Measurements from ENCODE around the gene AKAP11.

AKAP11 gene

GRCh38 chr13:42348576-42348975 lies 76.6 kb downstream of the AKAP11 start:
- Histone ChIP-seq H3K9ac (ENCODE audit: low read length) (no peak overlapping the region), H3K4me3 (ENCODE audit: low read length) (no peak overlapping the region), H3K4me1 (ENCODE audit: control insufficient read depth, low read depth, low read length) (no peaks in the 10 kb centered on the region), H3K27ac (ENCODE audit: low read length) (no peak overlapping the region), H3K27me3 (ENCODE audit: control insufficient read depth, insufficient read depth, low read length) (no peaks in the 10 kb centered on the region), H3K36me3 (ENCODE audit: control insufficient read depth, low read depth, low read length) (no peaks in the 10 kb centered on the region), H3K9me3 (ENCODE audit: control insufficient read depth, low read depth, low read length) (no peaks in the 10 kb centered on the region)

DNA sequence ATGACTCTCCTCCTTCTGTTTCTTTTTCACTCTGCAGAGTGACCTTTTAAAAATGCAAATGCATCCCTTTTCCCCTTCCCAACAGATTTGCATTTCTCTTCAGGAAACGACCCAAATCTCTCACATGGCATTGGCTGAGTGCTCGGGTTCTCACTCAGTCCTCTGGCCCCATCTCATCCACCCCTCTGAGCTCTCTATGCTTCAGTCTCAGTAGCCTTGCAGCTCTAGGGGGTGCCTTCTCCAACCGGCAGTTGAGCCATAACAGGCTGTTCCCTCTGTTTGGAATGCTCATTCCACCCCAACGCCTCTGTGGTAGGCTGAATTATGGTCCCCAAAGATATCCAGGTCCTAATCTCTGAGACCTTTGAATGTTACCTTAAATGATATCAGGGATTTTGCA lies 78.2 kb downstream of the AKAP11 start:
- Histone ChIP-seq H3K4me3 (ENCODE audit: low read length) (no peak overlapping the region), H3K36me3 (ENCODE audit: control insufficient read depth, low read depth, low read length) (no peaks in the 10 kb centered on the region), H3K27ac (ENCODE audit: low read length) (no peak overlapping the region)

GRCh38 chr13:42354241-42355091 lies 82.5 kb downstream of the AKAP11 start:
- H3K9me3 ChIP-seq (ENCODE audit: control insufficient read depth, low read depth, low read length), result no peaks in the 10 kb centered on the region
- H3K36me3 ChIP-seq (ENCODE audit: control insufficient read depth, low read depth, low read length), result no peaks in the 10 kb centered on the region
- no peak overlapping the region for H3K4me3 ChIP-seq (ENCODE audit: low read length)
- peaks cover 4% of the 10 kb centered on the region for H3K4me1 ChIP-seq (ENCODE audit: control insufficient read depth, low read depth, low read length)
- H3K27me3 ChIP-seq (ENCODE audit: control insufficient read depth, insufficient read depth, low read length), result no peaks in the 10 kb centered on the region
- H3K9ac ChIP-seq (ENCODE audit: low read length), result no peak overlapping the region
- no peak overlapping the region for H3K27ac ChIP-seq (ENCODE audit: low read length)

More for the DNA sequence above, 78.2 kb downstream of the AKAP11 start:
- Histone ChIP-seq H3K9me3 (ENCODE audit: control insufficient read depth, low read depth, low read length) (no peaks in the 10 kb centered on the region), H3K4me1 (ENCODE audit: control insufficient read depth, low read depth, low read length) (peaks cover 4% of the 10 kb centered on the region), H3K9ac (ENCODE audit: low read length) (no peak overlapping the region), H3K27me3 (ENCODE audit: control insufficient read depth, insufficient read depth, low read length) (no peaks in the 10 kb centered on the region)

DNA sequence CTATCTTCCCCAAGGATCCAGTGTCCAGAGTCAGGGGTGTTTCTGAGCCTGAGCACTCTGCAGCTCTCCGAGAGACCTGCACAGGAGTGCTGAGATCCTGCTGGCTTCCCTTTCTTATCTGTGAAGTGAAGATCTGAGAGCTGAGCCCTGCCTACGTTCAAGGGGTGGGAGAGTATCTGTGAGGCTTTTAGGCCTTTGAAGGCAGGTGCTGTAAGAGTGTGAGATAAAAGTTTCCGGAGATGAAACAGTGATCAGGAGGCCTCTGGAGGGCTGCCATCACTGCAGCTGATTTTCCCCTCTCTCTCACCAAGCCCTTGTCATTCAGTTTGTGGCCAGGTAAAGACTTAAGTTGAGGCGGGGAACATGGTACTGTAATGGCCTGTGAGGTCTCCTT lies 83.1 kb downstream of the AKAP11 start:
- no peak overlapping the region for H3K4me3 ChIP-seq (ENCODE audit: low read length)
- no peak overlapping the region for H3K9ac ChIP-seq (ENCODE audit: low read length)
- no peak overlapping the region for H3K27ac ChIP-seq (ENCODE audit: low read length)
- no peaks in the 10 kb centered on the region for H3K36me3 ChIP-seq (ENCODE audit: control insufficient read depth, low read depth, low read length)
- peaks cover 4% of the 10 kb centered on the region for H3K4me1 ChIP-seq (ENCODE audit: control insufficient read depth, low read depth, low read length)
- no peaks in the 10 kb centered on the region for H3K9me3 ChIP-seq (ENCODE audit: control insufficient read depth, low read depth, low read length)
- no peaks in the 10 kb centered on the region for H3K27me3 ChIP-seq (ENCODE audit: control insufficient read depth, insufficient read depth, low read length)

DNA sequence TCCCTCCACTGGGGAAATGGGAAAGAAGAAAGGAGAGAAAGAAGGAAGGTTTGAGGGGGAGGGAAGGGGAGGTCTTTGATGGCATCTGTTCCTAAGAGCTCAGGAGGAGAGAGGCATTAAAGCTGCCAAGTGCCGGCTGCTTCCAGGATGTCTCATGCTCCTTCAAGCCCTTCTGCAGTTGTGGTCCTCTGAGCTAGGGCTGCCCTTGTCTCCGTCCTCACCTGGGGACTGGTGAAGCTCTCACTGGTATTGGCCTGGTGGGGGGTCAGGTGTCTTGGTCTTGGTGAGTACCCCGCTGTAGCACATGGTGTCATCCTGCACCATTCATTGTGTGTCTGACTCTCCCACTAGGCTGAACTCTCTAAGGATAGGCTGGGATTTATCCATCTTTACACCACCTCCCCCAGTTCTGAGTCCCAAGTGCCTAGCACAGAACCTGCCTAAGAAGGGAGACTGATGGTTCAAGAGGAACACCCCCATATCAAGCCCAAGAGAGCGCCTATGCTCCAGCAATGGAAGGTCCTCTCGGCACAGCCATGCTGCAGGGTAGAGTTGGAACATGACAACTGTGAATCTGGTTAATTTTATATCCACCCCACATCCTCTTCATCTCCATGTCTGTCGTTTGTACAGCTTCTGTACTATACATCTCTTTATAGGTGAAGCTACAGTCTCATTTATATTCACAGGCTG lies 83.7 kb downstream of the AKAP11 start:
- Histone ChIP-seq H3K9me3 (ENCODE audit: control insufficient read depth, low read depth, low read length) (no peaks in the 10 kb centered on the region), H3K27ac (ENCODE audit: low read length) (no peak overlapping the region), H3K4me1 (ENCODE audit: control insufficient read depth, low read depth, low read length) (peaks cover 4% of the 10 kb centered on the region), H3K27me3 (ENCODE audit: control insufficient read depth, insufficient read depth, low read length) (no peaks in the 10 kb centered on the region), H3K4me3 (ENCODE audit: low read length) (no peak overlapping the region), H3K9ac (ENCODE audit: low read length) (no peak overlapping the region), H3K36me3 (ENCODE audit: control insufficient read depth, low read depth, low read length) (no peaks in the 10 kb centered on the region)

- peaks cover 4% of the 10 kb centered on the region for H3K4me1 ChIP-seq (ENCODE audit: control insufficient read depth, low read depth, low read length)
- H3K36me3 ChIP-seq (ENCODE audit: control insufficient read depth, low read depth, low read length), result no peaks in the 10 kb centered on the region
- no peaks in the 10 kb centered on the region for H3K27me3 ChIP-seq (ENCODE audit: control insufficient read depth, insufficient read depth, low read length)
- H3K9me3 ChIP-seq (ENCODE audit: control insufficient read depth, low read depth, low read length), result no peaks in the 10 kb centered on the region
- H3K4me3 ChIP-seq (ENCODE audit: low read length), result no peak overlapping the region
- no peak overlapping the region for H3K9ac ChIP-seq (ENCODE audit: low read length)
- H3K27ac ChIP-seq (ENCODE audit: low read length), result no peak overlapping the region
These were observed 84.2 kb downstream of the AKAP11 start for GRCh38 chr13:42356184-42356575.

DNA sequence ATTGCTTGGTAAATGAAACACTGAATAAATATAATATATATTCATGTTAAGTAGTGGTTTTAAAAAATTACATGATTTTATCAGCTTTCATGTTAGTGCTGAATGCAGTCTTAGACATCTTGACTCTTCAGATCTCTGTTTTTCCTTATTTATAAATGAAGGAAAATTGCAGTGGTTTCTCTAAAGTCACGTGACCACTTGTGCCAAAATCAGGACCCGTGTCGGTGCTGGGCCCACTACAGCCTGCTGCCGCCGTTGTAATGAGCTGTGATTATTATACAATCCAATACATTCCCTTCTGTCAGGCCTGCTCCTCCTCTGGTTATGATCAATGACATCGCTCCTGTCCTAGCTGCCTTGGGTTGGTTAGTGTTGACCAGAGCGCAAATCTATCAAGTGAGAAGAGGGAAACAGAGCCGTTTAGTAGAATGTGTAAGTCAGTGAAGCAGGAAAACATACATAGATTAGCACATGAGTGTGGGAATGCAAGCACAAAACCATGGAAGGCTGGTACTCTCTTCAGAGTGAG lies 88.2 kb downstream of the AKAP11 start:
- Histone ChIP-seq H3K4me3 (ENCODE audit: low read length) (no peak overlapping the region), H3K27ac (ENCODE audit: low read length) (no peak overlapping the region), H3K4me1 (ENCODE audit: control insufficient read depth, low read depth, low read length) (peaks cover 8% of the 10 kb centered on the region), H3K27me3 (ENCODE audit: control insufficient read depth, insufficient read depth, low read length) (no peaks in the 10 kb centered on the region), H3K9me3 (ENCODE audit: control insufficient read depth, low read depth, low read length) (no peaks in the 10 kb centered on the region), H3K36me3 (ENCODE audit: control insufficient read depth, low read depth, low read length) (no peaks in the 10 kb centered on the region), H3K9ac (ENCODE audit: low read length) (no peak overlapping the region)

DNA sequence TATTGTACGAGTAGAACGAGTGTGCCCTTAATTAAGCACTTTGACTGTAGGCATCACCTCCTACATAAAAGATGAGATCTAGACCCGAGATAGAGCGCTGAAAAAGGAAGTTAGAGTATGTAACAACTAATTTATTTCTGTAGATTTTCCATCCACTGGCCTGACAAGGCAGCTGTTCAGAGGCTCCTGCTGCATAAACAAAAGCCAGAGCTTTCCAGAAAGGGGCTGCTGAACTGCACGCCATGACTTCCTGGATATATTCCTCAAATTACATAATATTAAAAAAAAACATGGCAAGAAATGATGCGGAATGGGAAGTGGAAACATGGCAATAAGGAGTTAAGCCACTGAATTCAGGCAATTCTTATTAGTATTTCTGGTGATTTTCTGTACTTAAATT lies 89.7 kb downstream of the AKAP11 start:
- no peak overlapping the region for H3K9ac ChIP-seq (ENCODE audit: low read length)
- H3K36me3 ChIP-seq (ENCODE audit: control insufficient read depth, low read depth, low read length), result no peaks in the 10 kb centered on the region
- no peaks in the 10 kb centered on the region for H3K27me3 ChIP-seq (ENCODE audit: control insufficient read depth, insufficient read depth, low read length)
- H3K9me3 ChIP-seq (ENCODE audit: control insufficient read depth, low read depth, low read length), result no peaks in the 10 kb centered on the region
- H3K4me3 ChIP-seq (ENCODE audit: low read length), result no peak overlapping the region
- H3K4me1 ChIP-seq (ENCODE audit: control insufficient read depth, low read depth, low read length), result peaks cover 8% of the 10 kb centered on the region
- no peak overlapping the region for H3K27ac ChIP-seq (ENCODE audit: low read length)

DNA sequence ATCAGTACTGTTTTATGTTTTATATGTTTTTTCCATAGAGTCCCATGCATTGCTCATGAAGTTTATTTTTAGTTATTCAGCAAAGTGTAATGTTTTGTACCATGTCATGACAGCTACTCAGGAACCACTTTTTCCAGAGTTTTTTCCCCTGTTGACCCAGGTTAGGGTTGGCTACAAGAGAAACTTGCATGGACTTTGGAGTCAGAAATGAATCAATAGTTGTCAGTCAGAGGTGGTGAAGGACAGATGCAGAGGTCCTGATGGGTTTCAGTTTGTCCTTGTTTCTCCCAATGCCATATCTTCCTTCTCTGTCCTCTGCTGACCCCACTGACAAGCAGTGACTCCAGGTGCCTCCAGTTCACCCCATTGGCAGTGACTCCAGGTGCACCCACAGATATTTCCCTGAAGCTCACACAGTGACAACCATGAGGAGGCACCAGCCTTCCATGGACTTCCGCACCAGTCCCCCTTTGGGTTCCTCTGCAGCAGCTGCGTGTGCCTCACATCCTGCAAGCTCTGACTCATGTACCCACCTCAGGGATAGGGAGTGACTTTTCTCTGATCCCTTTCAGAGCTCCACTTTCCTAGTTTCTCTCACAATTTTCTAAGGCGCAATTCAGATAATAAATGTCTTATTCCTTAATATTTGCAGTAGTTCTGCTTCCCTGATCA lies 92.1 kb downstream of the AKAP11 start:
- Histone ChIP-seq H3K4me3 (ENCODE audit: low read length) (no peak overlapping the region), H3K27ac (ENCODE audit: low read length) (no peak overlapping the region), H3K9ac (ENCODE audit: low read length) (no peak overlapping the region), H3K36me3 (ENCODE audit: control insufficient read depth, low read depth, low read length) (no peaks in the 10 kb centered on the region), H3K9me3 (ENCODE audit: control insufficient read depth, low read depth, low read length) (no peaks in the 10 kb centered on the region), H3K27me3 (ENCODE audit: control insufficient read depth, insufficient read depth, low read length) (no peaks in the 10 kb centered on the region), H3K4me1 (ENCODE audit: control insufficient read depth, low read depth, low read length) (peaks cover 13% of the 10 kb centered on the region)

DNA sequence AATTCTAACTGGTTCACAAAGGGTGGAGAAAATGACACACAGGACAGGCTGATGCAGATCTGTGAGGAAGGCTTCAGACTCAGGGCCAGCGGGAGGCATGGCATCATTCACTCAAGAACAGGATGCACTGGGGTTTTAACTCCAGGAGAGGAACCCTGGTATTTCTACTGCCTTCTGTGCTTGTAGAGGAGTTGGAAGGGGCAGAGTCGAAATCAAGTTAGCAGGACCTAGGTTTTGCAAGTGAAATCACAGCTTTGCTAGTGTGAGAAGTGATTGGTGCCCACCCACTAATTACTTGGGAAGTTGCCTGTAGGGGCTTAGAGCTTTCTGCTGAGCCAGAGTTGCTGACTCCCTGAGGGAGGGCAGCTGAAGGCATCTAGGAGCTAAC lies 92.7 kb downstream of the AKAP11 start:
- Histone ChIP-seq H3K27me3 (ENCODE audit: control insufficient read depth, insufficient read depth, low read length) (no peaks in the 10 kb centered on the region), H3K4me1 (ENCODE audit: control insufficient read depth, low read depth, low read length) (peaks cover 13% of the 10 kb centered on the region), H3K36me3 (ENCODE audit: control insufficient read depth, low read depth, low read length) (no peaks in the 10 kb centered on the region), H3K9ac (ENCODE audit: low read length) (no peak overlapping the region), H3K27ac (ENCODE audit: low read length) (no peak overlapping the region), H3K4me3 (ENCODE audit: low read length) (no peak overlapping the region), H3K9me3 (ENCODE audit: control insufficient read depth, low read depth, low read length) (no peaks in the 10 kb centered on the region)

GRCh38 chr13:42367831-42368230 lies 95.9 kb downstream of the AKAP11 start:
- Histone ChIP-seq H3K4me1 (ENCODE audit: control insufficient read depth, low read depth, low read length) (peaks cover 13% of the 10 kb centered on the region), H3K4me3 (ENCODE audit: low read length) (no peak overlapping the region), H3K27me3 (ENCODE audit: control insufficient read depth, insufficient read depth, low read length) (no peaks in the 10 kb centered on the region), H3K36me3 (ENCODE audit: control insufficient read depth, low read depth, low read length) (no peaks in the 10 kb centered on the region), H3K9ac (ENCODE audit: low read length) (no peak overlapping the region), H3K27ac (ENCODE audit: low read length) (no peak overlapping the region), H3K9me3 (ENCODE audit: control insufficient read depth, low read depth, low read length) (no peaks in the 10 kb centered on the region)

Data from iPS-18a (cell line).